NCI-H2107 treated with DMSO at 0.1 percent for 48 hours (cell line): ENCODE results near the gene C1orf141.
A peak's percentile ranks its signal among the peaks of the same experiment; 100 is the strongest.
"Not testable (repeated sequence)": the region's sequence is repeated elsewhere in the genome, so short reads cannot be mapped to it uniquely, and the experiment has no call there.

Source experiments
- DNase-seq: peaks from one replicate; lab custom pipeline; 2025; ENCODE audit not compliant: unreplicated experiment; lab: John Stamatoyannopoulos, UW

Gene C1orf141

DNA sequence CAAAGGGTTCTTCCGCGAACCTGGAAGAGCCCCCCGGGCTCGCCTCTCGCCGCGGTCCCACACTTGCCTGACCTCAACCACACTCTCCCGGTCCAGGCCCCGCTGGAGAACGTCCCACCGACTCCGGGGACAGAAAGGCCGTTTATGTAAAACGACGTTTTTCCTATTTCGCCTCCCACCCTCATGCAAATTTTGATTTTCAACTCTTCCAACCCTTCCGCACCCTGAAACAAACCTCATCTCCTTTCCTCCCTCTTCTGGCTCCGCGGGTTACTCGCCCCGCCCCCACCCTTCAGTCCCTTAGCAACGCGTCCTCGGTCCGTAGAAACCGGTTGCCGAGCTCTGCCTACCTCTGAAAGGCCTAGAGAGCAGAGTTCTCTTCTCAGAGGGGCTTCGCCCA, at the start of gene C1orf141:
Gene C1orf141, minus strand, starts transcription at position 276 of the 400 bp plus-strand sequence. CDS start 7,730 bp downstream, outside the sequence.
- no peak for DNase-seq

DNA sequence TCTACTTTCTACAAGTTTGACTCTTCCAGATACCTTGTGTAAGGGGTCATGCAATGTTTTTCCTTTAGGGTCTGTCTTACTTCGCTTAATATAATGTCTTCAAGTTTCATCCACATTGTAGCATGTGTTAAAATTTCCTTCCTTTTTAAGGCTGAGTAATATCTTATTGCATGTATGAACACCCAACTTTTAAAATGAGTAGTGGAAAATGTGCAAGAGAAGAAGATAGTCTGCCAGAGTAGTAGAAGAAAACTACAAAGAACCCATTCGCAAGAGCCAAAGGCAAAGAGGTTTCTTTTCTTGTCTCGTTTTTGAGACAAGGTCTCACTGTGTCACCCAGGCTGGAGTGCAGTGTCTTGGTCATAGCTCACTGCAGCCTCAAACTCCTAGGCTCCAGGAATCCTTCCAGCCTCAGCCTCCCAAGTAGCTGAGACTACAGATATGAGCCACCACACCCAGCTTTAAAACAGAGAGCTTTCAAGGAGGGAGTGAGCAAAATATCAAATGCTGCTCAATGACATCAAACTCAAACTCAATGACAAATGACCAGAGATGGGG, 40.8 kb upstream of the C1orf141 start:
- DNase-seq = no peak

GRCh38 chr1:67174716-67175284, 40.0 kb upstream of the C1orf141 start:
- DNase-seq = no peak

DNA sequence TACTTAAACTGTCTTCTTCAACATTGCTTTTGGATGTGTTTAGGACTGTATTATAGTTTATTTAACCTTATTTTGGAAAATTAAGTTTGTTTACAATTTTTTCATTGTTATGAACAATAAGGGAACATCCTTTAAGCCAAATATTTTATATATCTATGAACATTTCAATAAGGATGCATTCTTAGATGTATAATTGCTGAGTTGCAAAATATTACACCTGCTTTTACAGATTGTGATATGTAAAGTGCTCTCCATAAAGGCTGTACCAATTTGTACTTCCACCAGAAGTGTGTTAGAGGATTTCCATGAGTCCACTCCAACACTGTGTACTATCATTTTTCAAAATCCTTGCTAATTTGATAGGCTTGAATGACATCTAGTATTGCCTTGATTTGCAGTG, 39.2 kb upstream of the C1orf141 start:
- no peak for DNase-seq

DNA sequence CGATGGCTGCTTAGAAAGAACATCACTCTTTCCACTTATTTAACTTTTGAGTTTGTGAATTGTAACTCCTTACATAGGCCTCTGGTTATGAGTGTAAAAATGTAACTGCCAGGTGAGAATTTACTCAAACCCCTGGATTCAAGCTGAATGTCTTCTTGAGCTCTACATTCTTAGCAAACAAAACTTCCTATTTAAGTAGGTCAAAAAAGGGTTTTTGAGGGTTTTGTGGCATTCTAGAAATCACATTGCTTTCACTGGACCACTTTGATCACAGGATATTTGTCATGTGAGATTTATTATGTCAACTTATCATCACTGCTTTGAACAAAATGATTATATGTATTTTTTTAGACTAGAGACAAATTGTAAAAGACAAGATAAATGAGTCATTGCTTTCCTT, 37.2 kb upstream of the C1orf141 start:
- DNase-seq = no peak

GRCh38 chr1:67171574-67171955, 36.8 kb upstream of the C1orf141 start:
- DNase-seq = no peak

DNA sequence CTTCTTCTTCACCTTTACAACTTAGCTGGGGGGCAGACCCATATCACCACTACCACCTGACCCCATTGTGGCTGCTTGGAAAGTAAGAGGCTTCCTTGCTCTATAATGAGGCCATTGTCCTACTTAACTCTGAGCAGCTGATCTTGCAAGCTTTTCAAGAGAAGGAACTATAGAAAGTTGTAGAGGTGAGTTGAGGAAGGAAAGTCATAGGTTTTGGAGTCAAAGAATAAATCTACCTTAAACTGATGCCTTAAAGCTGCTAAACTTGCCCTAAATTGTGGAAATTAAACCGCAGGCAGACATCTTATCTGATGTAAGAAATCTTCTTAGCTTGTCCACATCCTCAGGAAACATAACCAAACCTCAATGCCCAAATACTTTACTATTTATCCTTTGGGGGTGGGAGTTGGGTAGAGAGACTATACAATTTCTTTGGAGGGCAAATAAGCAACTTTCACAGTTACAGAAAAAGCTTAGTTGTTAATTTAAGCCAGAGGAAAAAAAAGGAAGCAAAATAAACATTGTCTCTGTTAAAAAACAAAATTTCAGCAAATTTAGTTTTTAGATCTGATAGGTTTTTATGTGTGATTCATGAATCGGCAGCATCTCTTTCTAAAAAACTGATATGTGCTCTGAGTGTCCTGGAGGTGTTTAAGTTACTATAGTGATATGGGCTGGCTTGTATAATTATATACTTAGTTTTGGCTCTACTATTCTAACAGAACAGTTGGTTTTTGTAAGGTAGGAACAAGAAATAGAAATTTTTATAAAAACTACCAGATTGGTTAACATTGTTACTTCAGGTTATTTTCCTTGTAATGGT, 36.2 kb upstream of the C1orf141 start:
- DNase-seq = no peak

- DNase-seq = no peak
Observed at GRCh38 chr1:67169932-67170331, 35.2 kb upstream of the C1orf141 start.

DNA sequence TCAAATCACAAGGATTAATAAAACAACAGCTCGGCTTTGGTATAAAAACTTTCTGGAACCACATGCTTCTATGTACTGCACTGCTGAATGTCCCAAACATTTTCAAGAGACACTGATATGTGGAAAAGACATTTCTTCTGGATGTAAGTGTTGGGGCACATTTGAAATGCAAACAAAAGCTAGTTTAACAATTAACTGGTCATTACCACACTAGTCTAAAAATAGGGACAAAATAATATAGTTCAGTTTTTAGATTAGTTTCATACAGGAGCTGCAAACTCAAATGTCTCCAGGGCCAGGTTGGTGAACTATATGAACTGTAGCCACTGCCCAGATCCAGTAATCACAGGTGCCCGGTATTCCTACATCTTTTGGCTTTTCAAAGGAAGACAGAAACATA, 34.7 kb upstream of the C1orf141 start:
- no peak for DNase-seq

DNA sequence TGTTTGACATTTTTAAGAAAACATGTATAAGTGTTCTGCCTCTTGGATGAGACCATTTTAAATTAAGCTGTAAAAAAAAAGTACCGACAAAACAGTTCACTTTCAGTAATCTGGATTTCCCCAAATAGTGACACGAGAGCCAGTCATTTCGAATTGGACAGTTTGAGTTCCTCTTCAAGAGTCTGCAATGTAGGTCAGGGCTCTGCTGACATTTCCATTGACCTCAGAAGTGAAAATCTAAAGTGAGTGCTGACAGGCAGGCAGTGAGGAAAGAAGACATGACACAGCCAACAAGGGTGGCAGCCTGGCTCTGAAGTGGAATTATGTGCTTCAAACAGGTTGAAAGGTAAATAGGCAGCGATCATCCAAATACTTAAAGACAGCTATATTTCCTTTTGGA, 31.4 kb upstream of the C1orf141 start, which contains the start of gene IL23R:
Gene IL23R, plus strand, starts transcription at position 259 of the 400 bp plus-strand sequence. CDS start 1,667 bp downstream, outside the sequence.
- DNase-seq = no peak

- DNase-seq = no peak
Observed at GRCh38 chr1:67165468-67166041, 30.8 kb upstream of the C1orf141 start.

DNA sequence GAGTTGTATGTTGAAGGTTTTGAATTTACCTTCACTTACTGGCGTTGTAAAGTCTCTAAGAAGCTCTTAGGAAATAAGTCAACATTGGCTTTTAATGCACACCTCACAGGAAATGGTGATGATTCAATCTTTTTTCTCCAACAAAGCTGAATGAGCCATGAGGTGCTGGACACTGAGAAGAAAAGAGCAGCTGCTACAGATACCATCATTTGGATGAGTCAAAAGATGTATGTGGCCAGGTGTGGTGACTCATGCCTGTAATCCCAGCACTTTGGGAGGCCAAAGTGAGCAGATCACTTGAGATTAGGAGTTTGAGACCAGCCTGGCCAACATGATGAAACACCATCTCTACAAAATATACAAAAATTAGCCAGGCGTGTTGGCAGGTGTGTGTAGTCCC, 28.2 kb upstream of the C1orf141 start:
- DNase-seq = no peak

GRCh38 chr1:67159233-67159632, 24.5 kb upstream of the C1orf141 start:
- DNase-seq = no peak

- DNase-seq = no peak
Observed at GRCh38 chr1:67158401-67158800, 23.6 kb upstream of the C1orf141 start.

DNA sequence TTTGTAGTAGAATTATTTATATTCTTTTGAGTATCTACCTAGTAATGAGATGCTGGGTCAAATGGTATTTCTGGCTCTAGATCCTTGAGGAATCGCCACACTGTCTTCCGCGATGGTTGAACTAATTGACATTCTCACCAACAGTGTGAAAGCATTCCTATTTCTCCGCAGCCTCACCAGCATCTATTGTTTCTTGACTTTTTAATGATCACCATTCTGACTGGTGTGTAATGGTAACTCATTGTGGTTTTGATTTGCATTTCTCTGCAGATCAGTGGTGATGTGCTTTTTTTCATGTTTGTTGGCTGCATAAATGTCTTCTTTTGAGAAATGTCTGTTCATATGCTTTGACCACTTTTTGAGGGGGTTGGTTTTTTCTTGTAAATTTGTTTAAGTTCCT, 16.2 kb upstream of the C1orf141 start:
- DNase-seq = no peak

GRCh38 chr1:67149179-67149770, 14.5 kb upstream of the C1orf141 start:
- peak; percentile 91 for DNase-seq

- no peak for DNase-seq
Observed at GRCh38 chr1:67148516-67149178, 13.9 kb upstream of the C1orf141 start.

GRCh38 chr1:67147973-67148372, 13.2 kb upstream of the C1orf141 start:
- not testable (repeated sequence) for DNase-seq

GRCh38 chr1:67146539-67146938, 11.8 kb upstream of the C1orf141 start:
- DNase-seq = no peak

DNA sequence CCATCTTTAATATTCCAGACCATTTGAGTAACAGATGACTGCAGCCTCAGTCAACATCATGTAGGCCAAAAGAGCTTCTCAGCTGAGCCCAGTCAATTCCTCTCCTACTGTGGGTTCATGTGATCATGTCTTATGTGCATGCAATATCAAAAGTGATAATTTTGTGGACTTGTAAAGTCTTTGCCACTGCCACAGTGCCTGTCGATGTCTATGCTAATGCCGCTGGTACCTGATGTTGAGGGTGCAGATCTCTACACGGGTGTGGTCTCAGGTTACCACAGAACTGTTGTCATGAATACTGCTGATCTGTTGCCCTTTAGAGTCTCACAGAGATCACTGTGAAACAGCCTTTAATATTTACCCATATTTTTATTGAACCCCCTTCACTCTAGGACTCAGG, 11.3 kb upstream of the C1orf141 start:
- no peak for DNase-seq

- DNase-seq = no peak
Observed at GRCh38 chr1:67144696-67145095, 9.9 kb upstream of the C1orf141 start.
